Measurements from ENCODE around the gene CHRNA5.
A peak's percentile ranks its signal among the peaks of the same experiment; 100 is the strongest.
"Not testable (repeated sequence)": the region's sequence is repeated elsewhere in the genome, so short reads cannot be mapped to it uniquely, and the experiment has no call there.

The CHRNA5 gene

GRCh38 chr15:78565951-78566774, 843 bp downstream of the CHRNA5 start:
- peak; percentile 52 for DNase-seq (ENCODE audit: low spot score)

DNA sequence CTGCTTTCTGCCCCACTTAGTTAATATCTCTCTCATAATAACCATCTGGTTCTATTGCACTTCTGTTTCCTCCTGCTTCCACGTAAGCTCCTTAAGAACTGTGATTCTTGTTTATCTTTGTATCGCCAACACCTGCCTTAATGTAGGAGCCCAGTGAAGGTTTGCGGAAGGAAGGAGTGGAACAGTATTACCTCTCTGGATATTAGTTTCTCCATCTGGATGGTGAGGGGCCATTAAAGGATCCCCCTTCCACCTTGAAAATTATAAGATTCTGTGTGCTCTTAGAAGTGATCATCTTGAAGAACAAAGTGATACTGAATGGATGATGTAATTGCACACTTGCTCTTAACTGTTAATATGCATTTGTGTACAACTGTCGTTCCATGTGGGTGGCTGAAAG, 2.2 kb downstream of the CHRNA5 start:
- DNase-seq (ENCODE audit: low spot score), result no peak

GRCh38 chr15:78570710-78571109, 5.4 kb downstream of the CHRNA5 start:
- peak; percentile 15 for DNase-seq (ENCODE audit: low spot score)

DNA sequence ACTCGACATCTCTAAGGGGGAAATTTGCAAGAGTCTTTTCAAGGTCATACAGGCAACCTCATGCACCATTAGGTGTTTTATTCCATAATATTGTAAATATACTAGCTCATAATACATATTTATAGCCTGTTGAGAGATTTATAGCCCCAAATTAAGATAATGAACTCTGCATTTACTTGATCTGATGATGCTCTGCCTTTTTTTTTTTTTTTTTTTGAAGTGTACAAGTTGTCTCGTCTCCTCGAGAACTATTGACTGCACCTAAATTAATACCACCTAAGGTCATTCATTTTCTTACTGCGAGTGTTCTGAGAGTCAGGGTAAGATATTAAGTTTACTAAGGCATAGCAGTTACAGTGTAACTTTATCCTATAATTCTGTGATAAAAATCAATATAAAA, 6.1 kb downstream of the CHRNA5 start:
- no peak for DNase-seq (ENCODE audit: low spot score)

DNA sequence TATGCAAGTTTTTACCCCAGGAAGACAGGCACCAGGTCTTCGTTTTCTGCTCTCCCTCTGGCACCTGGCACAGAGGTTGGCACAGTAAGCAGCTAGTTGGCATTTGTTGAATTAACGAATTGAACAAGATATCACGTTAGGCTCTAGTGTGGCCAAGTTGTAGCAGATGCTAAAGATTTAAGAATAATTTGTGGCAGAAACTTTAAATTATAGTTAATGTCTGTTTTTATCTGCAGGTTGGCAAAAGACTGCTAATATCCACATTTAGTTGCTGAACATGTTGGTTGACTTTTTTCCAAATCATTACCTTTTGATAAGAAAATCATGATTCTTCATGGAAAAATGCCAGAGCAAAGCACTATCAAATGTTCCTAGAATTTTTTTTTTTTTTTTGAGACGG, 8.1 kb downstream of the CHRNA5 start:
- DNase-seq (ENCODE audit: low spot score), result no peak

DNA sequence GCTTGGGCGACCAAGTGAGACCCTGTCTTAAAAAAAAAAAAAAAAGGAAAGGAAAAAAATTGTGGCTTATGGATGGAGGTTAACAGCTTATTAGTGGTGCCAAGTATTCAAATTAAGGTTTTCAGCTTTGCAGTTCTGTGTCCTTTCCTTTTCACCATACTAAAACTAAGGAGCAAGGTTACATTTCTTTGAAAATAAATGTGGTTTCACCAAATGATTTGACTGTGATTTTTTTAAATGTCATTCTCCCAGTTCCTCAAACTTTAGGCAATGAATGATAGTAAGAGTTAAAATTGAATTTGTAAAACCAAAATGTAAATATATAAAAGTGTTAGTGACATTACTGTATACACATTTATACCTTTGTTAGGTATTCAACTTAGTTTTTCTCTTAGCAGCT, 9.6 kb downstream of the CHRNA5 start:
- no peak for DNase-seq (ENCODE audit: low spot score)

- DNase-seq (ENCODE audit: low spot score), result no peak
Observed at GRCh38 chr15:78597583-78597982, 32.3 kb downstream of the CHRNA5 start.

DNA sequence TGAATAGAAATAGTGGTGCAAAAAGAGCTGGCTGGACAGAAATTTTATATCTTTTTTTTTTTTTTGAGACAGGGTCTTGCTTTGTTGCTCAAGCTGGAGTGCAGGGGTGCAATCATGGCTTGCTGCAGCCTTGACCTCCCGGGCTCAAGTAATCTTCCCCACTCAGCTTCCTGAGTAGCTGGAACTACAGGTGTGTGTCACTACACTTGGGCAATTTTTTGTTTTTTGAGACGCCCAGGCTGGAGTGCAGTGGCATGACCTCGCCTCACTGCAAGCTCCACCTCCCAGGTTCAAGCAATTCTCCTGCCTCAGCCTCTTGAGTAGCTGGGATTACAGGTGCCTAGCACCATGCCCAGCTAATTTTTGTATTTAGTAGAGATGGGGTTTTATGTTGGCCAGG, 33.0 kb downstream of the CHRNA5 start:
- no peak for DNase-seq (ENCODE audit: low spot score)

DNA sequence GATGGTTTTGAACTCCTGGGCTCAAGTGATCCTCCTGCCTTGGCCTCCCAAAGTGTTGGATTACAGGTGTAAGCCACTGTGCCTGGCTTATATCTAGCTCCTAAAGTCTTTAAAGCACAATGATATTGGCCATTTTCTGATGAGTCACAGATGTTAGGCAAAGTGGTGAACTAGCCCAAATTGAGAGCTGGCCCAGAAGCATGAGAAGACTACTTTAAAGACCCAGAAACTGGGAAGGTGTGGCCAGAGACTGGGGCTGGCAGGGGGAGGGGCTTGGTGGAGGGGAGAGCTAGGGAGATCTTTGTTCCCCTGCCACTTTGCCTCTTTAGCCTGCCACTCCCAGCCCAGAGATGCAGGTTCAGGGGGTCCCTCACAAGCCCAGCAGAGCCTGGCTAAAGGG, 33.9 kb downstream of the CHRNA5 start:
- DNase-seq (ENCODE audit: low spot score), result no peak

DNA sequence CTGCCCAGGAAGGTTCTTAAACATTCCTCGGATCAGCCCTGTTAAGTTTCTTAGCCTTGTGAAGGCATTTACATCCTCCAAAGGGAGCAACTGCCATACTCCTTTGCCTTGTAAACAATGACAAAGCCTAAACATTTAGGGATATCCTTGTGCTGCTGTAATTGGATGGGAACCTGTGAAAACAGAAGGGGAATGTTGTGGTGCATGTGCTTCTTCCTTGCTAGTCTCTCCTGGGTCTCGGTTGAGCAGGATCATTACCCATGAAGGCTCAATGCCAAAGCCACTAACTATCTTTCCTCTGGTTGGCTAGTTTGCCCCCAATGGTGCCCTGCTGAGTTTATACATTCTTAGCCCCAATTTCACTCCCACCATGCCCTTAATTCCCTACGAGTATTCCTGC, 38.1 kb downstream of the CHRNA5 start:
- DNase-seq (ENCODE audit: low spot score), result no peak

DNA sequence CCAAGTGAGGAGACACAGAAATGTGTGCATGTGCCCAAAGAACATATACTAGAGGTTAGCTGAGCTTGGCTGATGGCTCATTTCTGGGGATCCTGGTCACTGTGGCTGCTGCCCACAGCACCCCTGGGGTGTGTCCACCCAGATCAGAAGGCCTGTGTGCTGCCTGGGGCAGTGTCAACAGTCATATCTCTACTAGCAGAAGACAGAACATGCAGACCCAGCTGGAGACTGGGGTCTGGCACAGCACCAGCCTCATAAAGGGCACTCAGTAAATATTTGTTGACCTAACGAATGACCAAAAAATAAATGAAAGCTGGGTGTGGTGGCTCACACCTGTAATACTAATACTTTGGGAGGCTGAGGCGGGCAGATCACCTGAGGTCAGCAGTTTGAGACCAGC, 39.1 kb downstream of the CHRNA5 start:
- DNase-seq (ENCODE audit: low spot score), result no peak

- no peak for DNase-seq (ENCODE audit: low spot score)
Observed at GRCh38 chr15:78605201-78605600, 39.9 kb downstream of the CHRNA5 start.

GRCh38 chr15:78605680-78606079, 40.4 kb downstream of the CHRNA5 start:
- no peak for DNase-seq (ENCODE audit: low spot score)

GRCh38 chr15:78609551-78609950, 44.2 kb downstream of the CHRNA5 start:
- not testable (repeated sequence) for DNase-seq (ENCODE audit: low spot score)

DNA sequence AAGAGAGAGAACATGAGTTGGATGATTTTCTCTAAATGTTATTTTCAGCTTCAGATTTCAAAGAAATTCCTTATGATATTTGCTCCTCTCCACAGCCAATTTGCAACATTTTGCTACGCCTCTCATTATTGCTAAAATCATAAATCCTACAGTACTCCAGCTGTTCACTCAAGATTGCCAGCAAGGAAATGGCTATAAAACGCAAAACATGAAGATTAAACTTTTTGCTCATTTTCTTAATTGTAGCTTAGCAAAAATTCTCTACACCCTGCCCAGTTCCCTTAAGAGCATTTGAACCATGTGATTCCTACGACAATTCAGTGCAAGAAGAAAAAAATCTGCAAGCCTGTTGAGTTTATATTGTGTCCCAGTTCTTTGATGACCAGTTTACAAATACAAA, 48.7 kb downstream of the CHRNA5 start:
- no peak for DNase-seq (ENCODE audit: low spot score)

DNA sequence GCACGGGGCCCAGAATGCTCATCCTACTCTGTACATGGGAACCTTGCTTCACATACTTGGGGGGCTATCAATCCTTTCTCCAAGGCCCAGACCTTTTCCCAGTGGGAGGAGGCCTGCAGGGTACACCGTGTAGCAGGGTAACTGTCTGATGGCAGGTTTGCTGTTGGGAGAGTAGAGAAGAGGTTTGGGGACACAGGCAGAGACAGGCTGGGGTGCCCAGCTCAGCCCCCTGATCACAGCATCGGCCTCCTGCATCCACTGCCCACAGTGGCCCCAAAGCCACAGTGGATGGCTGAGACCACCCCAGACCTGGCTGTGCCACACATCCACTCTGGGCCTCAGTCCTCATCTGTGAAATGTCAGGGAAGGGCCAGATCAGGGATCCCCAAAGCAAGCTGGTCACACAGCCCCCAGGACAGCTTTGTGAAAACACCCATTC, 49.9 kb downstream of the CHRNA5 start:
- DNase-seq (ENCODE audit: low spot score), result no peak

DNA sequence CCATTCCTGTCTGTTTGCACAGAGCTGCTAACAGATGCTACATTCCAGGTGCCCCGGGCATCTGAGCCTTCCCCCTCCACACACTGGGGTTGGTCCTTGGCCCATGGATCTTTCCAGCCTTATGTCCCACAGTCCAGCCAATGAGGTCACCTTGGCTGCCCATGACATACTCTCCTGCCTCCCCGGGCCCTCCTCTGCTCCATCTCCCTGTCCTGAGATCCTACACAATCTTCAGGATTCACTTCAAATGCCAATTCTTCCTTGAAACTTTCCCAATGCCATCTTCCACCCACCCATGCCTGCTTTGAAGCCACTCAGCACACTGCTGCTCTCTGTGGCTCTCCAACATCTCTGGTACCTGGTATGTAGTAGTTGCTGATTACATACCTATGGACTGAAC, 51.2 kb downstream of the CHRNA5 start:
- no peak for DNase-seq (ENCODE audit: low spot score)

DNA sequence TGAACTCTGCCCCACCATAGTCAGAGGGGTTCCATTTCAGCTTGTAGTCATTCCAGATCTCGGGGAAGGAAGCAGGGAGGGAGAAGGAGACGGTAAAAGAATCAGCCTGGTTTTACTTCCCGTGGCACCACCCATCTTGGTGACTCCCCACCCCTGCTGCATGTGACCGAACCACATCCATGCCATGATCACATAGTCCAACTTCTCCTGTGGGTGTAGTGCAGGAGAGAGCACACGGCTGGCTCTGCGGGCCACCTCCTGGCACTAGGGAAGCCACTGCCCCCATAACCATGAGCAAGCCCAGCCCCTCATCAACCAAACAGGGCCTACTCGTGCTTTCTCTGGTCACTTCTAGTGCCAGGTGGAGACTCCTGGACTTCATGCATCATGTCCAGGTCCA, 51.8 kb downstream of the CHRNA5 start:
- no peak for DNase-seq (ENCODE audit: low spot score)

- DNase-seq (ENCODE audit: low spot score), result no peak
Observed at GRCh38 chr15:78617516-78617915, 52.2 kb downstream of the CHRNA5 start.

- DNase-seq (ENCODE audit: low spot score), result no peak
Observed at GRCh38 chr15:78618064-78618463, 52.7 kb downstream of the CHRNA5 start.

- peak; percentile 91 for DNase-seq (ENCODE audit: low spot score)
Observed at GRCh38 chr15:78618490-78618934, 53.2 kb downstream of the CHRNA5 start.

- DNase-seq (ENCODE audit: low spot score), result peak; percentile 41
Observed at GRCh38 chr15:78619022-78619950, 54.0 kb downstream of the CHRNA5 start.

DNA sequence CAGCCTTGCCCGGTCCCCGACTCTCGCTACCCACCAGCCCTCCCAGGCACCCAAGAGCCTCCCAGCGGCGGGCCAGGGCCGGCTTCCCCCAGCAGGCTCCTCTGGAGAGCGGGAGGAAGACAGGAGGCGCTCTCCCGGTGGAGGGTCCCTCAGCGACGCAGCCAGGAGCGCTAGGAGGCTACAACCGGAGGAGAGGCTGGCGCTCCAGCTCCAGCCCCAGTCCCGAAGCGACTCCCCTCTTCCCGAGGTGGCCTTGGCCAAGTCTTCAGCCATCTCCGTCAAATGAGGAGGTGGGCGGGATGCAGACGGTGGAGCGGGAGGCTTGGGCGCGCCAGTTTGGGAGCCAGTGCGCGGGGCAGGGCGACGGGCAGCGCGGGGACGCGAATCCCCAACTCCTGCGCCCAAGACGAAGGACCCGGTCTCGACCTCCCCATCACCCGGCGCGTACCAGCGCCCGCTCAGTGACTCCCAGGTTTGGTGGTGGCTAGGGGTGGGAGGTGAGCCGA, 54.8 kb downstream of the CHRNA5 start:
- peak; percentile 80 for DNase-seq (ENCODE audit: low spot score)
